SK-N-SH treated with all-trans-retinoic acid at 6 μM for 48 hours (cell line): ENCODE results near the gene ZDHHC17.

ENCODE experiments used
- ATAC-seq: fragments of 200-7000 bp; cut with Tn5 transposase; 3 replicates; pipeline ENCODE4 v1.9.1; 2020; ENCODE audit warnings: mild to moderate bottlenecking, moderate library complexity
- ARNTL ChIP-seq: fragments of 450-650 bp; formaldehyde crosslinking; IDR thresholded peaks from 2 replicates; pipeline ENCODE4 v1.5.0; 2020; ENCODE audit warnings: low read depth, mild to moderate bottlenecking, moderate library complexity, borderline replicate concordance
- BACH2 ChIP-seq: fragments of 250-450 bp; sonication (Bioruptor Pico); IDR thresholded peaks from 2 replicates; pipeline ENCODE4 v1.9.0; 2021; ENCODE audit warnings: mild to moderate bottlenecking, borderline replicate concordance
- CSDC2 ChIP-seq: fragments of 250-450 bp; sonication (Bioruptor Pico); IDR thresholded peaks from 2 replicates; pipeline ENCODE4 v1.5.0; 2020; ENCODE audit warnings: mild to moderate bottlenecking, moderate library complexity
- ESRRG ChIP-seq: fragments of 250-450 bp; sonication (Bioruptor Pico); IDR thresholded peaks from 2 replicates; pipeline ENCODE4 v1.6.1; 2021; ENCODE audit warnings: mild to moderate bottlenecking
- ISL1 ChIP-seq: fragments of 250-450 bp; sonication (Bioruptor Pico); IDR thresholded peaks from 2 replicates; pipeline ENCODE4 v2.1.2; 2022; ENCODE audit warnings: mild to moderate bottlenecking, moderate library complexity
- OSR1 ChIP-seq: fragments of 250-450 bp; sonication (Bioruptor Pico); IDR thresholded peaks from 2 replicates; pipeline ENCODE4 v1.8.0; 2022; ENCODE audit warnings: moderate library complexity, mild to moderate bottlenecking, inconsistent platforms
- PPARA ChIP-seq: fragments of 250-450 bp; sonication (Bioruptor Pico); IDR thresholded peaks from 2 replicates; pipeline ENCODE4 v1.5.0; 2020; ENCODE audit warnings: mild to moderate bottlenecking, borderline replicate concordance
- RARB ChIP-seq: fragments of 250-450 bp; sonication (Bioruptor Pico); IDR thresholded peaks from 2 replicates; pipeline ENCODE4 v1.8.0; 2021; ENCODE audit warnings: mild to moderate bottlenecking, moderate library complexity
- SNAI2 ChIP-seq: fragments of 250-450 bp; sonication (Bioruptor Pico); IDR thresholded peaks from 2 replicates; pipeline ENCODE4 v1.5.0; 2020; ENCODE audit warnings: mild to moderate bottlenecking, moderate library complexity
- ZC3H10 ChIP-seq: fragments of 250-450 bp; sonication (Bioruptor Pico); IDR thresholded peaks from 2 replicates; pipeline ENCODE4 v1.5.1; 2021; ENCODE audit warnings: mild to moderate bottlenecking, moderate library complexity
- ZFP3 ChIP-seq: fragments of 250-450 bp; sonication (Bioruptor Pico); IDR thresholded peaks from 2 replicates; pipeline ENCODE4 v1.5.0; 2020; ENCODE audit warnings: mild to moderate bottlenecking, moderate library complexity
- ZFP30 ChIP-seq: fragments of 450-650 bp; formaldehyde crosslinking; IDR thresholded peaks from 2 replicates; pipeline ENCODE4 v1.5.0; 2022; ENCODE audit warnings: mild to moderate bottlenecking, moderate library complexity
- ZNF565 ChIP-seq: fragments of 450-650 bp; formaldehyde crosslinking; conservative IDR thresholded peaks from 2 replicates; pipeline ENCODE4 v1.5.0; 2020; ENCODE audit warnings: low read depth, mild to moderate bottlenecking, moderate library complexity
- ZNF70 ChIP-seq: fragments of 450-650 bp; formaldehyde crosslinking; IDR thresholded peaks from 2 replicates; pipeline ENCODE4 v1.5.0; 2020; ENCODE audit warnings: mild to moderate bottlenecking, moderate library complexity
- ZNF8 ChIP-seq: fragments of 450-650 bp; formaldehyde crosslinking; IDR thresholded peaks from 2 replicates; pipeline ENCODE4 v1.5.0; 2020; ENCODE audit warnings: mild to moderate bottlenecking, moderate library complexity
- TF ChIP-seq, protein P1 (sequence below): fragments of 250-450 bp; sonication (Bioruptor Pico); IDR thresholded peaks from 2 replicates; pipeline ENCODE4 v1.8.0; 2021; ENCODE audit warnings: low read depth, mild to moderate bottlenecking, moderate library complexity, borderline replicate concordance
- TF ChIP-seq, protein P2 (sequence below): fragments of 250-450 bp; sonication (Bioruptor Pico); IDR thresholded peaks from 2 replicates; pipeline ENCODE4 v1.5.0; 2020; ENCODE audit warnings: mild to moderate bottlenecking, moderate library complexity
- TF ChIP-seq, protein P3 (sequence below): fragments of 250-450 bp; sonication (Bioruptor Pico); IDR thresholded peaks from 2 replicates; pipeline ENCODE4 v1.5.1; 2020; ENCODE audit warnings: low read depth, mild to moderate bottlenecking, moderate library complexity
- TF ChIP-seq, protein P4 (sequence below): fragments of 250-450 bp; sonication (Bioruptor Pico); IDR thresholded peaks from 2 replicates; pipeline ENCODE4 v1.8.0; 2020; ENCODE audit warnings: mild to moderate bottlenecking, moderate library complexity, borderline replicate concordance

The ZDHHC17 gene

DNA sequence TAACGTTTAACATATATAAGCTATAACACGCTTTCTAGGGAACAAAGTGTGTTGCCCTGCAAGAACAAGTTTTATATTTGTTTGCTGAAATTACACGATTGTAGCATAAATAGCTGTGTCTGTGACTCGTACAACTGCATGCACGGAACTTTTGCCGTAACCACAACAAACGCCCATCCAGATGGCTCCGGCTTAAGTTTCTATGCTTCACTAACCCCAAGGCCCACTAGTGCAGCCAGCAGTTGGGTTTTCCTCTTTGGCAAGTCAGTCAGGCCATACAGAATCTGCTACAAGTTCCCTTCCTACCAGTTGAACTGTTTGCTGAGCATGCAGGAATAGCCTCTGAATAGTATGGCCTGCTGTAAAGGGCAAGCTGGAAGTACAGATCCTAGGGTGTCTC is 102.8 kb downstream of the ZDHHC17 start:
- ATAC-seq = no peak

DNA sequence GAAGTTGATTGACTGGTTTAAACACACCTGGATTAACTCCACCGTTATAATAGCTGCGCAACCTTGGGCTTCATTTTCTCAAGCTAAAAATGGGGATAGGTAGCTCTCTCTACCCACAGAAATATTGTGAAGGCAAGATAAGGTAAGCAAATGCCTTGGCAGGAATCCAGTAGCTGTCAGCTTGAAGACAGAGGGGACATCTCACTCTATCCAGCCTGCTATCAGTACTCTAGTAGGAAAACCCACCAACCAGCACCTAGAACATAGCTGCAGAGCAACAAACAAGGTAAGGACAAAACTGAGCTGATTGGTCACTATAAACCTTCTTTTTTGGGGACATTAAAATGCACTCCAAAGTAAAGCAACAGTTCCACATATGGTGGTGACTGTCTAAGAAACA is 107.2 kb downstream of the ZDHHC17 start:
- no peak for ATAC-seq
- TF ChIP-seq ZFP3 (CRISPR knock-in tag) (no peak), ZNF70 (CRISPR knock-in tag) (no peak), ZNF565 (CRISPR knock-in tag) (no peak), OSR1 (CRISPR knock-in tag) (no peak)

More for the DNA sequence above, 102.8 kb downstream of the ZDHHC17 start:
- TF ChIP-seq, protein P1, sequence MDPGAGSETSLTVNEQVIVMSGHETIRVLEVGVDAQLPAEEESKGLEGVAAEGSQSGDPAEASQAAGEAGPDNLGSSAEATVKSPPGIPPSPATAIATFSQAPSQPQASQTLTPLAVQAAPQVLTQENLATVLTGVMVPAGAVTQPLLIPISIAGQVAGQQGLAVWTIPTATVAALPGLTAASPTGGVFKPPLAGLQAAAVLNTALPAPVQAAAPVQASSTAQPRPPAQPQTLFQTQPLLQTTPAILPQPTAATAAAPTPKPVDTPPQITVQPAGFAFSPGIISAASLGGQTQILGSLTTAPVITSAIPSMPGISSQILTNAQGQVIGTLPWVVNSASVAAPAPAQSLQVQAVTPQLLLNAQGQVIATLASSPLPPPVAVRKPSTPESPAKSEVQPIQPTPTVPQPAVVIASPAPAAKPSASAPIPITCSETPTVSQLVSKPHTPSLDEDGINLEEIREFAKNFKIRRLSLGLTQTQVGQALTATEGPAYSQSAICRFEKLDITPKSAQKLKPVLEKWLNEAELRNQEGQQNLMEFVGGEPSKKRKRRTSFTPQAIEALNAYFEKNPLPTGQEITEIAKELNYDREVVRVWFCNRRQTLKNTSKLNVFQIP = no peak
- no peak for TF ChIP-seq ESRRG (CRISPR knock-in tag)
- TF ChIP-seq ARNTL (CRISPR knock-in tag) = no peak
- no peak for TF ChIP-seq OSR1 (CRISPR knock-in tag)
- TF ChIP-seq ZC3H10 = no peak
- no peak for TF ChIP-seq ZFP30
- TF ChIP-seq ZFP3 (CRISPR knock-in tag) = no peak
- TF ChIP-seq, protein P2, sequence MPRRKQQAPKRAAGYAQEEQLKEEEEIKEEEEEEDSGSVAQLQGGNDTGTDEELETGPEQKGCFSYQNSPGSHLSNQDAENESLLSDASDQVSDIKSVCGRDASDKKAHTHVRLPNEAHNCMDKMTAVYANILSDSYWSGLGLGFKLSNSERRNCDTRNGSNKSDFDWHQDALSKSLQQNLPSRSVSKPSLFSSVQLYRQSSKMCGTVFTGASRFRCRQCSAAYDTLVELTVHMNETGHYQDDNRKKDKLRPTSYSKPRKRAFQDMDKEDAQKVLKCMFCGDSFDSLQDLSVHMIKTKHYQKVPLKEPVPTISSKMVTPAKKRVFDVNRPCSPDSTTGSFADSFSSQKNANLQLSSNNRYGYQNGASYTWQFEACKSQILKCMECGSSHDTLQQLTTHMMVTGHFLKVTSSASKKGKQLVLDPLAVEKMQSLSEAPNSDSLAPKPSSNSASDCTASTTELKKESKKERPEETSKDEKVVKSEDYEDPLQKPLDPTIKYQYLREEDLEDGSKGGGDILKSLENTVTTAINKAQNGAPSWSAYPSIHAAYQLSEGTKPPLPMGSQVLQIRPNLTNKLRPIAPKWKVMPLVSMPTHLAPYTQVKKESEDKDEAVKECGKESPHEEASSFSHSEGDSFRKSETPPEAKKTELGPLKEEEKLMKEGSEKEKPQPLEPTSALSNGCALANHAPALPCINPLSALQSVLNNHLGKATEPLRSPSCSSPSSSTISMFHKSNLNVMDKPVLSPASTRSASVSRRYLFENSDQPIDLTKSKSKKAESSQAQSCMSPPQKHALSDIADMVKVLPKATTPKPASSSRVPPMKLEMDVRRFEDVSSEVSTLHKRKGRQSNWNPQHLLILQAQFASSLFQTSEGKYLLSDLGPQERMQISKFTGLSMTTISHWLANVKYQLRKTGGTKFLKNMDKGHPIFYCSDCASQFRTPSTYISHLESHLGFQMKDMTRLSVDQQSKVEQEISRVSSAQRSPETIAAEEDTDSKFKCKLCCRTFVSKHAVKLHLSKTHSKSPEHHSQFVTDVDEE = no peak
- TF ChIP-seq PPARA (CRISPR knock-in tag) = no peak
- no peak for TF ChIP-seq ZNF8
- TF ChIP-seq, protein P3, sequence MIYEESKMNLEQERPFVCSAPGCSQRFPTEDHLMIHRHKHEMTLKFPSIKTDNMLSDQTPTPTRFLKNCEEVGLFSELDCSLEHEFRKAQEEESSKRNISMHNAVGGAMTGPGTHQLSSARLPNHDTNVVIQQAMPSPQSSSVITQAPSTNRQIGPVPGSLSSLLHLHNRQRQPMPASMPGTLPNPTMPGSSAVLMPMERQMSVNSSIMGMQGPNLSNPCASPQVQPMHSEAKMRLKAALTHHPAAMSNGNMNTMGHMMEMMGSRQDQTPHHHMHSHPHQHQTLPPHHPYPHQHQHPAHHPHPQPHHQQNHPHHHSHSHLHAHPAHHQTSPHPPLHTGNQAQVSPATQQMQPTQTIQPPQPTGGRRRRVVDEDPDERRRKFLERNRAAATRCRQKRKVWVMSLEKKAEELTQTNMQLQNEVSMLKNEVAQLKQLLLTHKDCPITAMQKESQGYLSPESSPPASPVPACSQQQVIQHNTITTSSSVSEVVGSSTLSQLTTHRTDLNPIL (CRISPR knock-in tag) = no peak
- no peak for TF ChIP-seq CSDC2
- TF ChIP-seq BACH2 (CRISPR knock-in tag) = no peak
- TF ChIP-seq RARB (CRISPR knock-in tag) = no peak
- TF ChIP-seq, all 23 proteins: peak for 0

DNA sequence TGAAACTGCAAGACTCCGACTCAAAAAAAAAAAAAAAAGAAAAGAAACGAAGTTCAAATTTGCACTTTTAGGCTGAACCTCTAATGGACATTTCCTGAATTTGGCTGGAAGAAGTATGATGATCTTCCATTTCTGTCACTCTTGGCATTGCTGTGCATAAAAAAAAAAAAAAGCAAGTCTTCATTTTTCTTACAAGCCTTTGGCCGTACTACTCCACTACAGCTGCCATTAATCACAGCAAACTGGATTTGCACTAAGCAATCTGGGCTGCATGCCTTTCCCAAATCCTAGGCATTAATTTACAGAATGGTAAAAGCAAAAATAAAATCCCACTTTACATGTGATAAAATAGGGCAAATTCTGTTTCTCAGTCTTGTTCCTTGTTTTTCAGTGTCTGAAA is 107.8 kb downstream of the ZDHHC17 start:
- TF ChIP-seq ZNF8 (no peak), ISL1 (CRISPR knock-in tag) (no peak), ARNTL (CRISPR knock-in tag) (no peak), CSDC2 (no peak), ESRRG (CRISPR knock-in tag) (no peak), OSR1 (CRISPR knock-in tag) (no peak), ZFP30 (no peak), ZC3H10 (no peak)
- TF ChIP-seq, protein P1 = no peak

DNA sequence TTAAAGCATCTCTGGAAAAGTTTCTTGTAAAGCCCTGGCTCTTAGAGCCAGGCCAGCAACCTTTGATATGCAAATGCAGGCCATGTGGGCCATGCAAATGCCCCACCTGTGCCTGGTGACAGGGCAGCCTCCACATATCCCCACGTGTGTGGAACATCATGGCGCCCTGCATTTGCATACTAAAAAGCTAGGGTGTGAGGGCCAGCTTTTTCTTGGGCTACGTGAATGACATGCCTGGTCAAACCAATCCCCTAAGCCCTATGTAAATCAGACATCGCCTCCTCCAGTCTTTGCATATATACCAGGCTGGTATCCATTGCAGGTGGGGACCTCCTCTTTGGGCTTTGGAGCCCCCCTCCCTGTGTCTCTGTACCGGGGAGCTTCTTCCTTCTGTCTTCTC is 108.5 kb downstream of the ZDHHC17 start:
- no peak for TF ChIP-seq ISL1 (CRISPR knock-in tag)
- TF ChIP-seq, protein P4, sequence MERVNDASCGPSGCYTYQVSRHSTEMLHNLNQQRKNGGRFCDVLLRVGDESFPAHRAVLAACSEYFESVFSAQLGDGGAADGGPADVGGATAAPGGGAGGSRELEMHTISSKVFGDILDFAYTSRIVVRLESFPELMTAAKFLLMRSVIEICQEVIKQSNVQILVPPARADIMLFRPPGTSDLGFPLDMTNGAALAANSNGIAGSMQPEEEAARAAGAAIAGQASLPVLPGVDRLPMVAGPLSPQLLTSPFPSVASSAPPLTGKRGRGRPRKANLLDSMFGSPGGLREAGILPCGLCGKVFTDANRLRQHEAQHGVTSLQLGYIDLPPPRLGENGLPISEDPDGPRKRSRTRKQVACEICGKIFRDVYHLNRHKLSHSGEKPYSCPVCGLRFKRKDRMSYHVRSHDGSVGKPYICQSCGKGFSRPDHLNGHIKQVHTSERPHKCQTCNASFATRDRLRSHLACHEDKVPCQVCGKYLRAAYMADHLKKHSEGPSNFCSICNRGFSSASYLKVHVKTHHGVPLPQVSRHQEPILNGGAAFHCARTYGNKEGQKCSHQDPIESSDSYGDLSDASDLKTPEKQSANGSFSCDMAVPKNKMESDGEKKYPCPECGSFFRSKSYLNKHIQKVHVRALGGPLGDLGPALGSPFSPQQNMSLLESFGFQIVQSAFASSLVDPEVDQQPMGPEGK (CRISPR knock-in tag) = no peak
- TF ChIP-seq OSR1 (CRISPR knock-in tag) = no peak
- TF ChIP-seq, protein P3 (CRISPR knock-in tag) = no peak
- TF ChIP-seq RARB (CRISPR knock-in tag) = no peak
- no peak for TF ChIP-seq SNAI2 (CRISPR knock-in tag)
- TF ChIP-seq PPARA (CRISPR knock-in tag) = no peak
- no peak for TF ChIP-seq ZC3H10
- no peak for TF ChIP-seq BACH2 (CRISPR knock-in tag)
- TF ChIP-seq ZFP30 = no peak
- TF ChIP-seq ZNF8 = no peak
- ATAC-seq = no peak

More for the DNA sequence above, 107.8 kb downstream of the ZDHHC17 start:
- ATAC-seq = peak; percentile 57
